Nephron (organoid): ENCODE results near the gene CHRNA3.
A peak's percentile ranks its signal among the peaks of the same experiment; 100 is the strongest.

Experiments used
- H3K27ac Mint-ChIP-seq, 3 experiments: 2 replicates each; pipeline ENCODE4 v1.8.0; 2020; ENCODE audit warnings: mixed read lengths in 3 of 3, mild to moderate bottlenecking in 2 of 3, moderate library complexity in 1 of 3
- H3K27me3 Mint-ChIP-seq: 2 replicates; pipeline ENCODE4 v1.8.0; 2021; ENCODE audit warnings: low read depth, mild to moderate bottlenecking, moderate library complexity, mixed read lengths
- H3K36me3 Mint-ChIP-seq: 2 replicates; pipeline ENCODE4 v1.8.0; 2020; ENCODE audit warnings: low read depth, mixed read lengths
- H3K4me1 Mint-ChIP-seq: 2 replicates; pipeline ENCODE4 v1.8.0; 2020; ENCODE audit warnings: mixed read lengths
- H3K4me3 Mint-ChIP-seq, 3 experiments: 2 replicates each; pipeline ENCODE4 v1.8.0; 2020; ENCODE audit warnings: mild to moderate bottlenecking in 3 of 3, mixed read lengths in 3 of 3, moderate library complexity in 2 of 3
- H3K9me3 Mint-ChIP-seq: 2 replicates; pipeline ENCODE4 v1.8.0; 2020; ENCODE audit warnings: mixed read lengths
- TF ChIP-seq, protein P1 (sequence below), 3 experiments: fragments of 200-600 bp; sonication (generic); IDR thresholded peaks; one replicate each; pipeline ENCODE4 v1.5.0; 2021; ENCODE audit warnings: antibody characterized with exemption in 3 of 3; ENCODE audit not compliant: unreplicated experiment in 3 of 3

CHRNA3 gene

GRCh38 chr15:78662028-78662427, 41.2 kb upstream of the CHRNA3 start:
- TF ChIP-seq, protein P1, sequence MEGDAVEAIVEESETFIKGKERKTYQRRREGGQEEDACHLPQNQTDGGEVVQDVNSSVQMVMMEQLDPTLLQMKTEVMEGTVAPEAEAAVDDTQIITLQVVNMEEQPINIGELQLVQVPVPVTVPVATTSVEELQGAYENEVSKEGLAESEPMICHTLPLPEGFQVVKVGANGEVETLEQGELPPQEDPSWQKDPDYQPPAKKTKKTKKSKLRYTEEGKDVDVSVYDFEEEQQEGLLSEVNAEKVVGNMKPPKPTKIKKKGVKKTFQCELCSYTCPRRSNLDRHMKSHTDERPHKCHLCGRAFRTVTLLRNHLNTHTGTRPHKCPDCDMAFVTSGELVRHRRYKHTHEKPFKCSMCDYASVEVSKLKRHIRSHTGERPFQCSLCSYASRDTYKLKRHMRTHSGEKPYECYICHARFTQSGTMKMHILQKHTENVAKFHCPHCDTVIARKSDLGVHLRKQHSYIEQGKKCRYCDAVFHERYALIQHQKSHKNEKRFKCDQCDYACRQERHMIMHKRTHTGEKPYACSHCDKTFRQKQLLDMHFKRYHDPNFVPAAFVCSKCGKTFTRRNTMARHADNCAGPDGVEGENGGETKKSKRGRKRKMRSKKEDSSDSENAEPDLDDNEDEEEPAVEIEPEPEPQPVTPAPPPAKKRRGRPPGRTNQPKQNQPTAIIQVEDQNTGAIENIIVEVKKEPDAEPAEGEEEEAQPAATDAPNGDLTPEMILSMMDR (IDR thresholded peaks at IDR 0.05; ENCODE audit: unreplicated experiment in 3 of 3) = no peak
- Mint-ChIP-seq H3K4me1 (peaks cover 13% of the 10 kb centered on the region), H3K27me3 (peaks cover 9% of the 10 kb centered on the region), H3K27ac (peak overlapping the region in 1 of 3 experiments; percentile 74), H3K36me3 (no peaks in the 10 kb centered on the region), H3K4me3 (no peak overlapping the region), H3K9me3 (no peaks in the 10 kb centered on the region)

- H3K27ac Mint-ChIP-seq = no peak overlapping the region
- H3K9me3 Mint-ChIP-seq = no peaks in the 10 kb centered on the region
- H3K4me3 Mint-ChIP-seq = no peak overlapping the region
- TF ChIP-seq, protein P1 (IDR thresholded peaks at IDR 0.05; ENCODE audit: unreplicated experiment in 3 of 3) = no peak
- peaks cover 9% of the 10 kb centered on the region for H3K27me3 Mint-ChIP-seq
- H3K4me1 Mint-ChIP-seq = peaks cover 13% of the 10 kb centered on the region
- no peaks in the 10 kb centered on the region for H3K36me3 Mint-ChIP-seq
Observed at GRCh38 chr15:78661001-78661400, 40.2 kb upstream of the CHRNA3 start.

DNA sequence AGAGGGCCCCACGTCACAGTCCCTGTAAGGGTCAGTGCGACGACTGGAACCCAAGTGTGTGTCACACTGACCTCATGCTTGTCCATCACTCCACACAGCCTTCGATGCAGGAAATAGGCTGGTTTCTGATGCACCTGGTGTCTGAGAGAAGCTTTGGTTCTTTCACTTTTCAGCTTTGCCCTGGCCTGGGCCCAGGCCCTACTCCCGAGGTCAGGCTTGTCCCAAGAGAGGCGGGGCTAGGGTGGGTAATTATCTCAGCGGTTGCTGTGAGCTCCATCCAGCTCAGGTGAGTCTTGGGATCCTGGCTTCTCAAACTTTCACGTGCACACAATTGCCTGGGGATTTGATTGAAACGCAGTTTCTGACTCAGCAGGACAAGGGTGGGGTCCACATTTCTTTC, 39.8 kb upstream of the CHRNA3 start:
- H3K27me3 Mint-ChIP-seq = peaks cover 9% of the 10 kb centered on the region
- no peak overlapping the region for H3K4me3 Mint-ChIP-seq
- TF ChIP-seq, protein P1 (IDR thresholded peaks at IDR 0.05; ENCODE audit: unreplicated experiment in 3 of 3) = no peak
- peaks cover 13% of the 10 kb centered on the region for H3K4me1 Mint-ChIP-seq
- no peaks in the 10 kb centered on the region for H3K36me3 Mint-ChIP-seq
- H3K27ac Mint-ChIP-seq = no peak overlapping the region
- no peaks in the 10 kb centered on the region for H3K9me3 Mint-ChIP-seq

GRCh38 chr15:78658823-78659222, 38.0 kb upstream of the CHRNA3 start:
- H3K27me3 Mint-ChIP-seq = peaks cover 15% of the 10 kb centered on the region
- no peak overlapping the region for H3K4me3 Mint-ChIP-seq
- H3K27ac Mint-ChIP-seq = peak overlapping the region in 2 of 3 experiments; percentile 58 to 68
- no peaks in the 10 kb centered on the region for H3K36me3 Mint-ChIP-seq
- H3K9me3 Mint-ChIP-seq = no peaks in the 10 kb centered on the region
- TF ChIP-seq, protein P1 (IDR thresholded peaks at IDR 0.05; ENCODE audit: unreplicated experiment in 3 of 3) = no peak
- H3K4me1 Mint-ChIP-seq = peaks cover 3% of the 10 kb centered on the region

DNA sequence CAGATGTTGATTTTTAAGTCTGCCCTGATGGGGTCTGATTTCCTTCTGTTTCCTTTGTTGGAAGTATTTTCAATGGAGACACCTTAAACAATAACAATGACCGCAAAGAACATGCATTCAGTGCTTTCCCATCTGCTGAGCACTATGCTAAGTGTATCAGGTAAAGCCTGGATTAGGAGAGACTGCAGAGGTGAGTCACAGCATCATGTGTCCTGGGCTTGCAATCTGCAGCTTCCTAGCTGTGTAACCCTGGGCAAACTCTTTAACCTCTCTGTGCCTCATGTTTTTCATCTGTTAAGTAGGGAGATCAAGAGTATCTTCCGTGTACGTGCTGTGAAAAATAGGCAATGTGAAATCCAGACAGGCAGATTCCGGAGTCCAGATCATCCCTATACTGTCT, 33.5 kb upstream of the CHRNA3 start:
- Mint-ChIP-seq H3K27me3 (peaks cover 15% of the 10 kb centered on the region), H3K9me3 (no peaks in the 10 kb centered on the region), H3K36me3 (no peaks in the 10 kb centered on the region), H3K4me1 (no peaks in the 10 kb centered on the region), H3K27ac (no peak overlapping the region), H3K4me3 (no peak overlapping the region)
- TF ChIP-seq, protein P1 (IDR thresholded peaks at IDR 0.05; ENCODE audit: unreplicated experiment in 3 of 3) = no peak

GRCh38 chr15:78651930-78652615, 31.3 kb upstream of the CHRNA3 start:
- TF ChIP-seq, protein P1 (IDR thresholded peaks at IDR 0.05; ENCODE audit: unreplicated experiment in 3 of 3) = no peak
- H3K27ac Mint-ChIP-seq = no peak overlapping the region
- H3K9me3 Mint-ChIP-seq = no peaks in the 10 kb centered on the region
- peaks cover 14% of the 10 kb centered on the region for H3K27me3 Mint-ChIP-seq
- no peaks in the 10 kb centered on the region for H3K4me1 Mint-ChIP-seq
- no peaks in the 10 kb centered on the region for H3K36me3 Mint-ChIP-seq
- H3K4me3 Mint-ChIP-seq = no peak overlapping the region
